ENCODE data around the gene WNT11. TPM values are rescaled to one million over a fixed set of nuclear protein-coding genes. Genes with fewer than 3 reads are reported as not detected.

WNT11 gene
- total RNA-seq, 1 experiment from 2014 or later: not detected

- no peak overlapping the region for H3K4me2 ChIP-seq (ENCODE audit: insufficient read depth, insufficient read length, low read length)
- H3K4me1 ChIP-seq (ENCODE audit: insufficient read depth, low read length): no peaks in the 10 kb centered on the region
- H2AK5ac ChIP-seq (ENCODE audit: insufficient read length, low read length): no peak overlapping the region
- H4K91ac ChIP-seq (ENCODE audit: insufficient read length, low read depth, low read length): no peak overlapping the region
- no peak overlapping the region for H3K18ac ChIP-seq (ENCODE audit: insufficient read length, low read depth, low read length)
- no peak overlapping the region for H2BK5ac ChIP-seq (ENCODE audit: insufficient read length, low read length)
- no peak for DNase-seq
- no peak overlapping the region for H3K9ac ChIP-seq (ENCODE audit: extremely low read depth, insufficient read length, low read length)
- TF ChIP-seq CTCF (conservative IDR thresholded peaks at IDR 0.05): no peak
- no peak overlapping the region for H2BK12ac ChIP-seq (ENCODE audit: insufficient read length, low read depth, low read length)
- H2BK120ac ChIP-seq (ENCODE audit: low read depth, low read length, poor library complexity, severe bottlenecking): no peak overlapping the region
- WGBS (ENCODE audit: extremely low coverage, insufficient read length, low lambda C conversion rate): no CpG with 5 or more reads among the region's 8 CpGs
- no peaks in the 10 kb centered on the region for H3K9me3 ChIP-seq (ENCODE audit: control insufficient read depth, low read depth, low read length)
- no peak overlapping the region for H3K27ac Mint-ChIP-seq
- no peaks in the 10 kb centered on the region for H3K27me3 ChIP-seq (ENCODE audit: insufficient read depth, low read length)
- no peak overlapping the region for H3K4ac ChIP-seq (ENCODE audit: low read depth, low read length)
- H4K5ac ChIP-seq (ENCODE audit: insufficient read length, low read depth, low read length): no peak overlapping the region
- H3K23me2 ChIP-seq (ENCODE audit: insufficient read length, low read depth, low read length, poor library complexity, severe bottlenecking): peaks cover 9% of the 10 kb centered on the region
- H3K36me3 Mint-ChIP-seq (ENCODE audit: insufficient read depth in 1 of 3, low read depth in 3 of 3): no peaks in the 10 kb centered on the region
- no peak overlapping the region for H3K23ac ChIP-seq (ENCODE audit: insufficient read length, low read depth, low read length)
- no peak overlapping the region for H3T11ph ChIP-seq (ENCODE audit: low read length)
- H4K20me1 ChIP-seq (ENCODE audit: control insufficient read depth, insufficient read depth, insufficient read length): no peaks in the 10 kb centered on the region
- no peak overlapping the region for H2BK15ac ChIP-seq (ENCODE audit: low read depth, low read length)
- H2BK20ac ChIP-seq (ENCODE audit: low read depth, low read length, poor library complexity, severe bottlenecking): no peak overlapping the region
- no peak overlapping the region for H3K14ac ChIP-seq (ENCODE audit: insufficient read depth, low read length)
- H2AFZ ChIP-seq (ENCODE audit: low read length): no peak overlapping the region
- no peak overlapping the region for H4K8ac ChIP-seq (replicated peaks; ENCODE audit: insufficient read length, low read depth, low read length)
- no peaks in the 10 kb centered on the region for H3K79me2 ChIP-seq (ENCODE audit: insufficient read depth, low read length)
- H3K4me1 Mint-ChIP-seq: peaks cover 4 to 19% of the 10 kb centered on the region in 2 experiments; a peak in 3 of 4 replicates
- H3K56ac ChIP-seq (ENCODE audit: insufficient read length, low read depth, low read length): no peak overlapping the region
- H3K9me3 Mint-ChIP-seq: no peaks in the 10 kb centered on the region
- no peak overlapping the region for H3K4me3 Mint-ChIP-seq
- H3K27ac ChIP-seq (ENCODE audit: insufficient read length, low read depth, low read length): no peak overlapping the region
- H3K79me1 ChIP-seq (ENCODE audit: insufficient read depth, low read depth, low read length, poor library complexity, severe bottlenecking): no peaks in the 10 kb centered on the region
- H3K27me3 Mint-ChIP-seq (ENCODE audit: low read depth): peaks cover 25% of the 10 kb centered on the region
These were observed 23.5 kb upstream of the WNT11 start for GRCh38 chr11:76229690-76230240.
